HG03159 (cell line): ENCODE measurements around the gene CARD8.

ENCODE experiments used
- ATAC-seq: cut with Tn5 transposase; IDR thresholded peaks from one replicate; pipeline ENCODE4 v1.9.1; 2021; ENCODE audit warnings: mild to moderate bottlenecking, moderate library complexity; ENCODE audit not compliant: unreplicated experiment

CARD8 gene

GRCh38 chr19:48174445-48175030 lies 81.2 kb downstream of the CARD8 start:
- ATAC-seq, result no peak

GRCh38 chr19:48171710-48172109 lies 84.0 kb downstream of the CARD8 start:
- ATAC-seq, result no peak

- no peak for ATAC-seq
Observed at GRCh38 chr19:48170817-48171347, 84.8 kb downstream of the CARD8 start.

GRCh38 chr19:48169939-48170803 lies 85.5 kb downstream of the CARD8 start, which contains the start of the genes LIG1 and ZSWIM9:
LIG1 (minus strand) TSS chr19:48170344; CDS start chr19:48165566, 4,778 bp downstream.
ZSWIM9 (plus strand) TSS chr19:48170680; CDS start chr19:48171803, 1,123 bp downstream.
- ATAC-seq, result peak; percentile 77

- peak; percentile 25 for ATAC-seq
Observed at GRCh38 chr19:48169578-48169938, 86.2 kb downstream of the CARD8 start.

GRCh38 chr19:48168689-48169088 lies 87.0 kb downstream of the CARD8 start:
- ATAC-seq, result no peak

GRCh38 chr19:48158210-48158790 lies 97.4 kb downstream of the CARD8 start:
- no peak for ATAC-seq
